Measurements from ENCODE around the gene ATP6V1A.

- TF ChIP-seq, protein P1, sequence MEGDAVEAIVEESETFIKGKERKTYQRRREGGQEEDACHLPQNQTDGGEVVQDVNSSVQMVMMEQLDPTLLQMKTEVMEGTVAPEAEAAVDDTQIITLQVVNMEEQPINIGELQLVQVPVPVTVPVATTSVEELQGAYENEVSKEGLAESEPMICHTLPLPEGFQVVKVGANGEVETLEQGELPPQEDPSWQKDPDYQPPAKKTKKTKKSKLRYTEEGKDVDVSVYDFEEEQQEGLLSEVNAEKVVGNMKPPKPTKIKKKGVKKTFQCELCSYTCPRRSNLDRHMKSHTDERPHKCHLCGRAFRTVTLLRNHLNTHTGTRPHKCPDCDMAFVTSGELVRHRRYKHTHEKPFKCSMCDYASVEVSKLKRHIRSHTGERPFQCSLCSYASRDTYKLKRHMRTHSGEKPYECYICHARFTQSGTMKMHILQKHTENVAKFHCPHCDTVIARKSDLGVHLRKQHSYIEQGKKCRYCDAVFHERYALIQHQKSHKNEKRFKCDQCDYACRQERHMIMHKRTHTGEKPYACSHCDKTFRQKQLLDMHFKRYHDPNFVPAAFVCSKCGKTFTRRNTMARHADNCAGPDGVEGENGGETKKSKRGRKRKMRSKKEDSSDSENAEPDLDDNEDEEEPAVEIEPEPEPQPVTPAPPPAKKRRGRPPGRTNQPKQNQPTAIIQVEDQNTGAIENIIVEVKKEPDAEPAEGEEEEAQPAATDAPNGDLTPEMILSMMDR (IDR thresholded peaks at IDR 0.05; ENCODE audit: borderline replicate concordance, extremely low read depth, low read length, poor library complexity, severe bottlenecking): no peak
- TF ChIP-seq EZH2 (IDR thresholded peaks at IDR 0.05; ENCODE audit: borderline replicate concordance, low read depth, low read length, severe bottlenecking): no peak
These were observed 7.8 kb downstream of the ATP6V1A start for GRCh38 chr3:113754494-113755159.

Measured in DND-41 (cell line).